Thymus (tissue), 14 donors: ENCODE results near the gene WDR70. TPM values are rescaled to one million over a fixed set of nuclear protein-coding genes. Genes with fewer than 3 reads are reported as not detected.
"Not testable (repeated sequence)": the region's sequence is repeated elsewhere in the genome, so short reads cannot be mapped to it uniquely, and the experiment has no call there.

ENCODE experiments used
- DNase-seq, 9 donors: peaks; one replicate each; pipeline ENCODE4 v3.0.0-alpha.2; 2013; ENCODE audit warnings: low spot score in 9 of 9, low read depth in 6 of 9, missing footprints in 1 of 9
- H3K27ac ChIP-seq, 2 donors: one replicate each; pipeline ENCODE4 v1.5.1; 2013; ENCODE audit warnings: control low read depth in 1 of 2, low read depth in 1 of 2, low read length in 1 of 2, mild to moderate bottlenecking in 1 of 2, moderate library complexity in 1 of 2
- H3K27me3 ChIP-seq, 2 donors: one replicate each; pipeline ENCODE4 v1.5.1; 2013; ENCODE audit warnings: low read length in 1 of 2; ENCODE audit not compliant: control insufficient read depth in 2 of 2, insufficient read depth in 1 of 2
- H3K36me3 ChIP-seq, 2 donors: one replicate each; pipeline ENCODE4 v1.5.1; 2013; ENCODE audit warnings: low read length in 1 of 2, mild to moderate bottlenecking in 1 of 2, moderate library complexity in 1 of 2; ENCODE audit not compliant: control insufficient read depth in 2 of 2, insufficient read depth in 2 of 2
- H3K4me1 ChIP-seq, 2 donors: one replicate each; pipeline ENCODE4 v1.5.1; 2013; ENCODE audit warnings: low read length in 2 of 2; ENCODE audit not compliant: control insufficient read depth in 2 of 2, insufficient read depth in 2 of 2
- H3K4me3 ChIP-seq, 2 donors: one replicate each; pipeline ENCODE4 v1.5.1; 2013; ENCODE audit warnings: low read length in 2 of 2, control low read depth in 1 of 2, mild to moderate bottlenecking in 1 of 2
- H3K9me3 ChIP-seq, 2 donors: one replicate each; pipeline ENCODE4 v1.5.1; 2013; ENCODE audit warnings: low read length in 1 of 2, mild to moderate bottlenecking in 1 of 2; ENCODE audit not compliant: control insufficient read depth in 2 of 2, insufficient read depth in 1 of 2
- WGBS: extraction: QIAGEN DNeasy Blood & Tissue Kit; methylation state at CpG from one replicate; pipeline ENCODE4 v1.1.7; 2013; 5-methylcytosine and 5-hydroxymethylcytosine counted together
- long read RNA-seq, 10 donors: transcript quantifications; one replicate each; lab custom pipeline, GENCODE V29; 2026
- polyA plus RNA-seq: library from polyadenylated mRNA; stranded (reverse); fragments of 200-250 nt; gene quantifications from one replicate; pipeline ENCODE4 v1.2.3, GENCODE V29; 2013
- total RNA-seq: library from RNA; stranded (reverse); fragments of 120-200 nt; gene quantifications from one replicate; pipeline ENCODE4 v1.2.4, GENCODE V29; 2013
- donor health status: healthy.

WDR70 gene
- total RNA-seq (39.9 TPM), polyA plus RNA-seq (34.4 TPM)
- long read RNA-seq, donor 1, partial matches to known transcripts, result 0 of 2 reads
- long read RNA-seq, donor 1, other reads (novel, unspliced or antisense), result 0 of 2 reads
- long read RNA-seq, donor 2, result 0 reads
- long read RNA-seq, donor 3, transcript WDR70-201 (18 exons, 2,983 nt), result major isoform, 7 of 12 reads
- long read RNA-seq, donor 3, partial matches to known transcripts, result 0 of 12 reads
- long read RNA-seq, donor 3, other reads (novel, unspliced or antisense), result 0 of 12 reads
- long read RNA-seq, donor 4, partial matches to known transcripts, result 0 of 3 reads
- long read RNA-seq, donor 4, other reads (novel, unspliced or antisense), result 0 of 3 reads
- long read RNA-seq, donor 5, partial matches to known transcripts, result 0 of 6 reads
- long read RNA-seq, donor 5, other reads (novel, unspliced or antisense), result 0 of 6 reads
- long read RNA-seq, donor 6, partial matches to known transcripts, result 0 of 6 reads
- long read RNA-seq, donor 6, other reads (novel, unspliced or antisense), result 0 of 6 reads
- long read RNA-seq, donor 7, transcript WDR70-201 (18 exons, 2,983 nt), result major isoform, 6 of 13 reads
- long read RNA-seq, donor 7, partial matches to known transcripts, result 0 of 13 reads
- long read RNA-seq, donor 7, other reads (novel, unspliced or antisense), result 0 of 13 reads
- long read RNA-seq, donor 8, partial matches to known transcripts, result 0 of 1 reads
- long read RNA-seq, donor 8, other reads (novel, unspliced or antisense), result 0 of 1 reads
- long read RNA-seq, donor 9, partial matches to known transcripts, result 0 of 4 reads
- long read RNA-seq, donor 9, other reads (novel, unspliced or antisense), result 0 of 4 reads
- long read RNA-seq, donor 10, partial matches to known transcripts, result 0 of 2 reads
- long read RNA-seq, donor 10, other reads (novel, unspliced or antisense), result 0 of 2 reads

- H3K4me1 ChIP-seq, H3K9me3 ChIP-seq, H3K27me3 ChIP-seq, H3K36me3 ChIP-seq: not testable (repeated sequence)
- Histone ChIP-seq H3K4me3 (peak within 1 kb of the TSS; percentile 70 to 78), H3K27ac (peak within 1 kb of the TSS in 1 of 2 donors; percentile 18)
- peak; percentile 67 to 87 (median 71) for DNase-seq
- under 1% methylated on average over 39 of the region's 39 CpGs for WGBS
Observed at GRCh38 chr5:37379100-37379628, at the start of gene WDR70. WDR70 (plus strand) TSS chr5:37379318; CDS start chr5:37379368, 50 bp downstream.

GRCh38 chr5:37334754-37335153, 44.4 kb upstream of the WDR70 start:
- H3K36me3 ChIP-seq, result peaks cover 45 to 72% of the 10 kb centered on the region in 2 donors
- not testable (repeated sequence) for H3K27ac ChIP-seq, H3K4me3 ChIP-seq, H3K27me3 ChIP-seq, H3K9me3 ChIP-seq, H3K4me1 ChIP-seq, DNase-seq
- 99% methylated on average over 12 of the region's 12 CpGs for WGBS

- 99% methylated on average over 18 of the region's 18 CpGs for WGBS
- H3K36me3 ChIP-seq, result peaks cover 63 to 80% of the 10 kb centered on the region in 2 donors
- not testable (repeated sequence) for H3K27me3 ChIP-seq, H3K4me1 ChIP-seq, H3K27ac ChIP-seq, H3K4me3 ChIP-seq, DNase-seq, H3K9me3 ChIP-seq
Observed at GRCh38 chr5:37342741-37343140, 36.4 kb upstream of the WDR70 start.

- Histone ChIP-seq H3K4me1 (no peaks in the 10 kb centered on the region), H3K9me3 (no peaks in the 10 kb centered on the region), H3K27me3 (no peaks in the 10 kb centered on the region), H3K27ac (no peak overlapping the region), H3K4me3 (no peak overlapping the region), H3K36me3 (peaks cover 59 to 63% of the 10 kb centered on the region in 2 donors)
- no peak for DNase-seq
- 99% methylated on average over 6 of the region's 6 CpGs for WGBS
Observed at GRCh38 chr5:37355161-37355560, 24.0 kb upstream of the WDR70 start.

- DNase-seq, result peak in 3 of 9 donors; percentile 10 to 30 (median 11)
Observed at GRCh38 chr5:37370550-37370863, 8.6 kb upstream of the WDR70 start.

GRCh38 chr5:37370864-37371726, 8.0 kb upstream of the WDR70 start, which contains the start of gene NUP155:
NUP155 (minus strand) TSS chr5:37371106; CDS start chr5:37370977, 129 bp downstream.
- H3K4me1 ChIP-seq, result peaks cover 16 to 23% of the 10 kb centered on the region in 2 donors
- H3K9me3 ChIP-seq, result no peaks in the 10 kb centered on the region
- peaks cover 6 to 7% of the 10 kb centered on the region in 2 donors for H3K36me3 ChIP-seq
- 2% methylated on average over 49 of the region's 49 CpGs for WGBS
- peak; percentile 86 to 97 (median 94) for DNase-seq
- peak within 1 kb of the TSS; percentile 89 to 92 for H3K27ac ChIP-seq
- H3K27me3 ChIP-seq, result no peaks in the 10 kb centered on the region
- peak within 1 kb of the TSS; percentile 61 to 82 for H3K4me3 ChIP-seq

More at GRCh38 chr5:37370550-37370863, 8.6 kb upstream of the WDR70 start:
- peaks cover 16 to 23% of the 10 kb centered on the region in 2 donors for H3K4me1 ChIP-seq
- WGBS, result under 1% methylated on average over 7 of the region's 7 CpGs
- H3K27ac ChIP-seq, result peak overlapping the region; percentile 89 to 92
- H3K36me3 ChIP-seq, result peaks cover 6 to 7% of the 10 kb centered on the region in 2 donors
- H3K9me3 ChIP-seq, result no peaks in the 10 kb centered on the region
- peak overlapping the region; percentile 61 to 82 for H3K4me3 ChIP-seq
- H3K27me3 ChIP-seq, result no peaks in the 10 kb centered on the region

GRCh38 chr5:37375091-37375490, 4.0 kb upstream of the WDR70 start:
- Histone ChIP-seq H3K27ac (no peak overlapping the region), H3K4me1 (peaks cover 3 to 7% of the 10 kb centered on the region in 2 donors), H3K36me3 (no peaks in the 10 kb centered on the region), H3K27me3 (no peaks in the 10 kb centered on the region), H3K4me3 (no peak overlapping the region), H3K9me3 (no peaks in the 10 kb centered on the region)
- 97% methylated on average over 3 of the region's 3 CpGs for WGBS
- DNase-seq, result no peak

- WGBS, result 97% methylated on average over 12 of the region's 12 CpGs
- not testable (repeated sequence) for H3K4me1 ChIP-seq, H3K4me3 ChIP-seq, DNase-seq, H3K27me3 ChIP-seq, H3K36me3 ChIP-seq, H3K27ac ChIP-seq, H3K9me3 ChIP-seq
Observed at GRCh38 chr5:37378066-37378465, 1.1 kb upstream of the WDR70 start.
